GM21717 (cell line): ENCODE measurements around the gene GFOD2.

ENCODE experiments used
- ATAC-seq: cut with Tn5 transposase; IDR thresholded peaks from one replicate; pipeline ENCODE4 v1.9.1; 2021; ENCODE audit warnings: mild to moderate bottlenecking, moderate library complexity; ENCODE audit not compliant: unreplicated experiment

Gene GFOD2

DNA sequence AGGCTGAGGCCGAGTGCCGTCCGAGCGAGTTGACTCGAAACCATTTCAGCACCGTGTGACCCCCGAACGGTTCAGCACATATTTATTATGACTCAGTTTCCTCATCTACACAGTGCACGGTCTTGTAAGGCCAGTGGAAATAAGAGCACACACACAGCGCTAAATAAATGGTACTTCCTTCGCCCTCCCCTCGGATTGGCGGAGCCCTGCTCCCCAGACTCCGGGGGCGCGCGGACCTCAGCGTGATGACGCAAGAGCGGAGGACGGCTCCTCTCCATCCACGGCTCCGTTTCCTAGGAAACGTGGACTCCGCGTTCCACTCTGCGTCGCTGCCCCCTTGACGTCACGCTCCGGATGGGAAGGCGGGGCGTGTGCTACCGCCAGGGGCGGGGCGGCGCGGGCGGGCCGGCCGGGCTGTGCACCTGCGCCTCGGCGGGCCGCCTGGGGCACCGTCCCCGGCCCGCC, 58.5 kb downstream of the GFOD2 start, which contains the start of gene PARD6A:
TSS of gene PARD6A (plus strand) at position 397 of the 465 bp plus-strand sequence. CDS start 79 bp downstream, outside the sequence.
- ATAC-seq, result peak; percentile 69

DNA sequence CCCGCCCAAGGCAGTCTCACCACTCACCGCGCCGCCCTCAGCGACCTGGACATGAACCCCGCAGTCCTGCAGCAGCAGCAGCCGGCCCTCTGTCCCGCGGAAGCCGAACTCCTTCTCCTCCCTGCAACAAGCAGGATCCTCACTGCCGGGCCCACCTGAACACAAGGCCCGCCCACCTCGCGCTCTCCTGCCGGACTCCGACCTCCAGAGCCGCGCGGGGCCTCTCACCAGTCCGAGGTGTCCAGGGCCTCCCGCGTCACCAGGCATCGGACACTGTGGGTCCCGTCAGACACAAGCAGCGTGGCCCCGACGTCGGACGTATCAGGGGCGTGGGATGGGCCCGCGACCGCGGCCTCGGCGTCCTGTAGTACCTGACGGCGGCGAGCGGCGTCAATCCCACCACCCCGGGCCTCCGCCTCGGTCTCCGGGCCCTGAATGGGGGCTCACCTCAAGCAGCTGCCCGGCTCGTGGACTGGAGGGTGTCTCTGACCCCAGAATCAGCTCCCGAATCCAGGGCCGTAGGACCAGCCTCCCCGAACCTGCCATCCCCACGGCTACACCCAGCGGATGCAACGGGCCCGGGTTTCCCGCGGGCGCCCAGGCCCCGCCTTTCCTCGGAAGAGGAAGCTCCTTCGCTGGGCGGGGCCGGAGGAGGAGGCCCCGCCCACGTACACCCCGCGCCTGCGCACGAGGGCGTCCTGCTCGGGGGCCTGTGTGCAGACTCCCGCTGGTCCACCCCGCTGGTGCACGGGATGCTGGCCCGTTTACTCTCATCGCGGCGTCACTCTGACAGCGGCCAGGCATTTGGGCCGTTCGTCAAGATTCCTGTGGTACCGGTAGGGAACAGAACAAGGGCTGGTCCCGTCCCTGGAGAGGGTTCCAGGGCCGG, 59.2 kb downstream of the GFOD2 start, which contains the start of gene ACD:
TSS of gene ACD (minus strand) at position 586 of the 889 bp plus-strand sequence. CDS start at position 546, 40 bp downstream.
- peak; percentile 59 for ATAC-seq

DNA sequence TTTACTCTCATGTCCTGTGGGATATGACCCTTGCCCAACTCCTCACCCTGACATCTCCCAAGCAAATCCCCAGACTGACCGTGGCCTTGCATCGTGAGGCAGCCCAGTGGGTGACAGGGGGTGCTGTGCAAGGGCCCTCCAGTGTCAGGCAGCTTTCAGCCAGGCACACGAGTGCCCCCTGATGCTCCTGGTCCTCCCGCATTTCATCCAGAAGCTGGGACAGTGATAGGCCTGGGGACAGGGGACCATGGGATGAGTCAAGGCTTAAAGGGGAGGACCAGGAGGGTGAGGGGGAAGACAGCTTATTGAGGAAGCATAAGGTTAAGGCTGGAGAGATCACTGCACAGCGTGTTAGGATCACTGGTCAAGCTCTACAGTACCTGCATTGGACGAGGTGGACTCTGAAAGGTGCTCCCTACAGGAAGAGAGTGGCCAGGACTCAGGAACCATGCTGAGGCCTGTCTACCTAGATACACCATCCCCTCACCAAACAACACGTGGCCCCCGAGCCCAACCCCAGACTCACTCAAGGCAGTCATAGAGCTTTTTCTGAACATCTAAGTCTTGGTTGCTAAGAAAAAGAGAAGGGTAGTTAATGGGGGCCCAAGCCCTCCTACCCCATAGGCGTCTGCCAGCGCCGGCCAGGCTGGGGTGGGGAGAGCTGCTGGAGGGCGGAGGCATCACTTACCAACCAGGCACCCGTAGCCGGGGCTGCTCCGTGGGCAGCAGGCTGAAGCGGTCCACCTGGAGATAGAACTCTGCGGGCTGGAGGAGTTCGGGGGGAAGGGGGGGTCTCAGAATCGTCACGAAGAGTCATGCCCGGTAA, 60.1 kb downstream of the GFOD2 start:
- no peak for ATAC-seq

DNA sequence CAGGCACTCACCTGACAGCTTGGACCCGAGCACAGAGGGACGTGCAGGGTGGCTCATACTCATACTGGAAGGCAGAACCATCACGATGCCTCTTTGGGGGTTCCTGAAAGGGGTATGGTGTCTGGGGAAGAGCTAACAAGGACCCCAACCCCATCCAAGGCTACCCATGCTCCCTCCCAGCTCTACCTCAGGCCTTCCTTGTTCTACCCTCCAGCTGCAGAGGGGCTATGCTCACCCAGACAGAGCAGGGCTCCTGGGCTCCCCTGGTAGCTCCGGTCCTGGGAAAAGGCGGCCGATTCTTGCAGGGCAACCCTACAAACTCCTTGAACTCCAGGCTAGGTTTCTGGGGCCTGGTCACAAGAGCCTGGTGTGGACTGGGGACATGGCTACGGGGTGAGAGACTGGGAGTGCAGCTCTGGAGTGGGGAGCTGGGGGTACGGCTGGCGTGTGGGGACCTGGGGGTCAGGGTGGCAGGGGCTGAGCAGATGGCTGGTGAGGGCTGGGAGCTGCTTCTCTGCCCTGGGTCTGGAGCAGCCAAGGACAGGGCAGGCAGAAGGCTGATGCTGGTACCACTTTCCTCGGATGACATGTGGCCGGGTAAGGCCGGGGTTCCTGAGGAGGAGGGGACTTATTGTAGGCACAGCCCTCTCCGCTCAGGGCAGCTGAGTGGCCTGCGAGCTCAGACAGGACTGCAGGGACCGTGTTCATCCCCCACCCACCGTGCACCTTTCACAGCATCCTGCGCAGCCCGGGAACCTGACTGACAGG, 61.2 kb downstream of the GFOD2 start:
- no peak for ATAC-seq

DNA sequence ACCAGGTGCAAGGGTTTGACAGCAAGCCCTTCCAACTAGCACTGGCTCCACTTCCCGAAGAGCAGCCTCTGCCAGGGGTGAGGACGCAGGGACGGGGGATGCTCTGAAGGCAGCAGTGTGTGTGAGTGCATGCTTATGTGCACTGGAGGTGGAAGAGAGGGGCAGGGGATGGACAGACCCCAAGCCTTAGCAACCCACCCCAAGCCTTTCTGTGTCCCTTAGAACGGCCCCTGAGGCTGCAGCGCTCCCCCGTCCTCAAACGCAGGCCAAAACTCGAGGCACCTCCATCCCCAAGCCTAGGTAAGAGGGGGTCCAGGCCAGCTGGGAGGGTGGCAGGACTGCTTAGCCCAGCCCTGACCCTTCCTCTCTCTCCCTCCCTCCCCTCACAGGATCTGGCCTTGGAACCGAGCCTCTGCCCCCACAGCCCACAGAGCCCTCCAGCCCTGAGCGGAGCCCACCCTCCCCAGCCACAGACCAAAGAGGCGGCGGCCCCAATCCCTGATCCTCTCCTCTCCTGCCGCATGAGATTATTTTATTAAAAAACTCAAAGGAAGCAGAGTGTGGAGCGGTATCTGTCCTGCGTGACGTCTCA, 62.0 kb downstream of the GFOD2 start:
- no peak for ATAC-seq

DNA sequence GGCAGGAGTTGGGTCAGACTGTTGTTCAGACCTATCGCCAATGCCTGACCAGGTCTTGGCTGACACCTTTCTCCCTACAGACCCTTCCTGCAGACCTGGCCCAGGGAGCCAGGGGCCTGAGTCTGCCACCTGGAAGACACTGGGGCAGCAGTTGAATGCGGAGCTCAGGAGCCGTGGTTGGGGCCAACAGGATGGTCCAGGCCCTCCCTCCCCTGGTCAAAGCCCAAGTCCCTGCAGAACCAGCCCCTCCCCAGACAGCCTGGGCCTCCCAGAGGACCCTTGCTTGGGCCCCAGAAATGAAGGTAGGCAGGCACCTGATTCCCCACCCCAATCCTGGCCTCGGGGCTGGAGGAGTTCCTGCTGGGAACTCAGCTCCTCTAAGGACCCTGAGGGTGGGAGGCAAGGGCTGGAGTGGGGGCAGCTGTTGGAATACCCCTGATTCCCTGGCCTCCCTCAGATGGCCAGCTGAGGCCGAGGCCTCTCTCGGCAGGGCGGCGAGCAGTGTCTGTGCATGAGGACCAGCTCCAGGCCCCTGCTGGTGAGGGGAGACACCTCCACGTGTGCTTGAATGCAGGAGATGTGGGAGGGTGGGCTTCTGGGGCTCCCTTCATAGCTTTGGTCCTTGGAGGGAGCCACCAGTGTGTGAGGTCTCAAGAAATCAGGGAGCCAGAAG, 62.6 kb downstream of the GFOD2 start:
- ATAC-seq, result no peak

DNA sequence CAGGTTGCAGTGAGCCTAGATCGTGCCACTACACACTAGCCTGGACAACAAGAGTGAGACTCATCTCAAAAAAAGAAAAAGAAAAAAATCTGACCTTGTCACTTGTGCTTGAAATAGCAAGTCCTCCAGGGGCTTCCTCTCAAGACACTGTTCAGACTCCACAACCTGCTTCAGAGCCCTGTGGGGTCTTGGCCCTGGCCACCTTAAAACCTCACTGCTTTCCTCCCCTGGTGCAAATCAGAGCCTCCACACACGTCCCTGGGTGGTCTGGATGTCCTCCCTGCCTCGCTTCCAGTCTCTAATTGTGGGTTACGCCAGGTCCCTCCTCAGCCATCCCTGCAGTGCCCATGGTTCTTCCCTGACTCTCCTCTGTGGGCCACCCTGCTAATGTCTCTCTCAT, 63.8 kb downstream of the GFOD2 start:
- ATAC-seq, result no peak

DNA sequence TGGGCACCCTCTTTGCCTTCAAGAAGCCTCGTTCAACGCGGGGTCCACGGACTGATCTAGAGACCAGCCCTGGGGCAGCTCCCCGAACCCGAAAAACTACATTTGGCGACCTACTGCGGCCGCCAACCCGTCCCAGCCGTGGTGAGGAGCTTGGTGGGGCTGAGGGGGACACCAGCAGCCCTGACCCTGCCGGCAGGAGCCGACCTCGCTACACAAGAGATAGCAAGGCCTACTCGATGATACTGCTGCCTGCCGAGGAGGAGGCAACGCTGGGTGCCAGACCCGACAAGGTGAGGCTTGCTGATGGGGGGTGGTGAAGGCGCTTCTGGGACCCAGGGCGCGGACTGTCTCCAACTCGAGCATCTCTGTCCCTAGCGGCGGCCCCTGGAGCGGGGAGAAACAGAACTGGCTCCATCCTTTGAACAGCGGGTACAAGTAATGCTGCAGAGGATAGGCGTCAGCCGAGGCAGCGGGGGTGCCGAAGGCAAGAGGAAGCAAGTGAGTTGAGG, 64.7 kb downstream of the GFOD2 start:
- ATAC-seq, result no peak

DNA sequence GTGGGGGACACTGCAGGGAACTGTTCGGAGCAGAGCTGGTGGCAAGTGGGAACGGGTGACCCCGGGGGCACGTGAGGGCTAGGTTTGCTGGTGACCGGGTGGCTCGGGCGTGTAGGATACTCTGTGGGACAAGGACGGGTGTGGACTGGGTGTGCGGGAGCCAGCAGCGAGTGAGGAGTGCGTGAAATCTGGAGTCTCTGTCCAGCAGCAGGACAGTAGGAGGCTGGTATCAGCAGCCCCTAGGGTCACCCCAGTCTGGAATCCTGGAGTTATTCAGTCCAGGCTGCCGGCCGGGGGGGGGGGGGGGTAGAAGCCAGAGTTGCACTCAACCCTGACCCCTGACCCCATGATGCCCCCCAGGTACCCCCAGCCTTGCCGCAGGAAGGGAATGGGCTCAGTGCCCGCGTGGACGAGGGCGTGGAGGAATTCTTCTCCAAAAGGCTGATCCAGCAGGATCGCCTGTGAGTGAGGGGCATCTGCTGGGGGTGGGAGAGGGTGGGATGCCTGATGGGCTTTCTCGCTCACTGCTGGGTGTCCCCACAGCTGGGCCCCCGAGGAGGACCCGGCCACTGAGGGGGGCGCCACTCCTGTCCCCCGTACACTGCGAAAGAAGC, 65.2 kb downstream of the GFOD2 start:
- no peak for ATAC-seq

DNA sequence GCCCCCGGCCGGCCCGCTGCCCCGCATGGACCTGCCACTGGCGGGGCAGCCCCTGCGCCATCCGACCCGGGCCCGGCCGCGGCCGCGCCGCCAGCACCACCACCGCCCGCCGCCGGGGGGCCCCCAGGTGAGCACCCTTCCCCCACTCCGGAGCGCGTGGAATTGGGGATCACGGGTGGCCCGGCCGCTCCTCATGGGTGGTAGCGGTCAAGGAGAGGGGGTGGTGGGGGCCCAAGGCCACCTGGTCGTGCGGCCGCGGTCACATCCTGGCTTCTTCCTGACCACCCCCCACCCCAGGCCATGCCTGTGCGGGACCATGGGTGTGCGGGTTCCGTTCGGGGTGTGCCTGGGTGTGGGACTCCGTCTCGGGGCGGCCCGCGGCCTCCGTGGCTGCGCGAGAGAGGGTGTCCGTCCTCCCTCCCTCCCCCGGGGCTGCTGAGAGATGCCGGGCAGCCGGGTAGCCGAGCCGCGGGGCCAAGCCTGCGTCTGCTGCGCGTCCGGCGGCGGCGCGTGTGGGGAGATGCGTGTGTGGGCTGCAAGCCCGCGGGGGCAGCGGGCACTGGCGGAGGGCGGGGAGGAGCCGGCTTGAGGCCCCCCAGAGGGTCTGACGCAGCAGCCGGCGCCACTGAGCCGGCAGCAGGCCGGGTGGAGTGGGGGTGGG, 65.9 kb downstream of the GFOD2 start:
- no peak for ATAC-seq

DNA sequence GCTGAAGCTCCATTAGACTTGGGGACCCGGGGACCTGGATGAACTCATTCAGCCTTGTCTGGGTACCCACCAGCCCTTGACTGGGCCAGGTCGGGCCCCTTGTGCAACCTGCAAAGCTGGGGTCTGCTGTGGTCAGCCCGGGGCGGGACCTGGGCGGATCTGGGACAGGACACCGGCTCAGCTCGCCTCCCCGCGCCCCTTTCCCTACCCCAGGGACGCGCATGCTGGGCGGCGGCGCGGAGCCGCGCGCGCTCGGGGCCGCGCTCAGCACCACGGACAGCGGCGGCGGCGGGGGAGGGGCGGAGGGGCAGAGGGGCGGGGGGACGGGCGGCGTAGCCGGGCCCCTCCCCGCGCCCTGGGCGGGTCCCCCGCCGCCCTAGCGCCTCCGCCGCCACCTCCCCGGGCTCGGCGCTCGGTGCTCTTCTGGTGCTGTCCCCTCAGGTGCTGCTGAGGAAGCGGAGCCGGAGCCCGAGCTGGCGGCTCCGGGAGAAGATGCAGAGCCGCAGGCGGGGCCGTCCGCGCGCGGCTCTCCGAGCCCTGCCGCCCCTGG, 66.5 kb downstream of the GFOD2 start:
- ATAC-seq, result no peak

DNA sequence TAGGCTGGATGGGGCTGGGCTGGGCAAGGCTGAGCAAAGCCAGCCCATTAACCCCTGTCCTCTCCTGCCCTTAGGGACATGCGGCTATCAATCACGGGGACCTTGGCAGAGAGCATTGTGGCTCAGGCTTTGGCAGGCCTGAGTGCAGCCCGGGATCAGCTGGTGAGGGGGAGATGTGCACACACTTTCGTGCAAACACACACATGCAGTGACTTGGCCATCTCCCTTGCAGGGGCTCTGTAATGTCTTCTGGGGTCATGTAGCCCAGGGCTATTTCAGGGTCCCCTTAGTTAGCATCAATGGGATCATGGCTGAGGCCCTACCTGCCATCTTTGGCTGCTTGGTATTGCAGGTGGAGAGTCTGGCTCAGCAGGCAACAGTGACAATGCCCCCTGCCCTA, 67.3 kb downstream of the GFOD2 start:
- ATAC-seq, result no peak

DNA sequence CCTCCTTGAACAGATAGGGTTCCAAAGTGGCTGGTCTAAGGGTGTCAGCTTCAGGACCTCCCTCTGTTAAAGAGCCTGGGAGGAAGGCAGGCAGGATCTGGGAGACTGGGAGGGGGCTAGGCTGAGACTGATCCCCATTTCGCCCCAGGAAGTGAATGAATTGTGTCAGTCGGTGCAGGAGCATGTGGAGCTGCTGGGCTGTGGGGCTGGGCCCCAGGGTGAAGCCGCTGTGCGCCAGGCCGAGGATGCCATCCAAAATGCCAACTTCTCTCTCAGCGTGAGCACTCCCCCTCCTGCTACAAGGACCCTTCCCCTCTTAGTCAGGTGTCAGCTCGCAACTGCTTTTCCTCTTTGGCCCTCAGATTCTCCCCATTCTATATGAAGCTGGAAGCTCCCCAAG, 68.1 kb downstream of the GFOD2 start:
- ATAC-seq, result no peak

DNA sequence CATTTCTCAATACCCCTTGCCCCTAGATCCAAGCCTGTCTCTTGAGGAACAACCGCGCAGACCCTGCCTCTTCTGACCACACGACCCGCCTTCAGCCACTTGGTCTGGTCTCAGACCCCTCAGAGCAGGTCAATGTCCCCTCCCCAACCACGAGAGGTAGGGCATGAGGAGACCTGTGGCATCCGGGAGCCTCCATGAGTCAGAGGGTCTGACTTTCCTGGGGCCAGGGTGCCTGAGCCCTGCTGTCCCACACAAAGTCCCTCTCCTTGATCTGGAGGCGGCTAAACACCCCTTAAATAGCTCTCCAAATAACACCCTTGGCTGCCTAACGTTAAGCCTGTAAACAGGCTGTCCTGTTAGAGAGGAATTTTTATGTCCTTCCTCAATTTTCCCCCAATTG, 69.1 kb downstream of the GFOD2 start:
- ATAC-seq, result no peak

DNA sequence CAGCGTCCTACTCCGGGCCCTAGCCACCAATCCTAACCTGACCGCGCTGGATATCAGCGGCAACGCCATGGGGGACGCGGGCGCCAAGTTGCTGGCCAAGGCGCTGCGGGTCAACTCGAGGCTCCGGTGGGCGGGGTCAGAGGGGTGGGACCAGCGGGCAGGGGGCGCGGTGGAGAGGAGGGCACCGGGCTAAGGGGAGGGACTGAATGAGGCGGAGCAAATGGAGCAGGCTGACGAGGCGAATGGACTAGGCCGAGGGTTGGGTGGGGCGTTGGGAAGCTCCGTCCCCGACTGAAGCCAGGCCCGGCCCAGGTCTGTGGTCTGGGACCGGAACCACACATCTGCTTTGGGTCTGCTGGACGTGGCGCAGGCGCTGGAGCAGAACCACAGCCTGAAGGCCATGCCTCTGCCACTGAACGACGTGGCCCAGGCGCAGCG, 69.6 kb downstream of the GFOD2 start:
- no peak for ATAC-seq

DNA sequence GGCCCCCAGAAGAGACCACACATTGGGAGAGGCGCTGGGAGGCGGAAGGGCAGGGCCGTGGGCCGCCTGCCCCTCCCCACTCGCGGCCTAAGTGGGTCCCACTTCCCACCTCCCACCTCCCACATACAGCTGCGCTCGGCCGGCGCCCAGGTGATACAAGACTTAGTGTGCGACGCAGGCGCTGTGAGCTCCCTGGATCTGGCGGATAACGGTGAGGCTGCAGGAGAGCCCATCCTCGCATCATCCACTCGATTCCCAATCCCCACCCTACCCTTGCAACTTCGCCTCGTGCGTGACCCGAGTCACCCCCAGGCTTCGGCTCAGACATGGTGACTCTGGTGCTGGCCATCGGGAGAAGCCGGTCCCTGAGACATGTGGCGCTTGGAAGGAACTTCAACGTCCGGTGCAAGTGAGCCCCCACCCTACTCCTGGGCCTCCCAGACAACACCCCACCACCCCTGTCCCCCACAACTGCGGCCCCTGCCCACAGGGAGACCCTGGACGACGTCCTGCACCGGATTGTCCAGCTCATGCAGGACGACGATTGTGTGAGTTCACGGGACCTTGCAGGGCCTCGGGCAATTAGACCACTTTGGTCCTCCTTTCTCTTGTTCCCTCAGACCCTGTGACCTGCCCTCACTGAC, 70.2 kb downstream of the GFOD2 start:
- no peak for ATAC-seq

DNA sequence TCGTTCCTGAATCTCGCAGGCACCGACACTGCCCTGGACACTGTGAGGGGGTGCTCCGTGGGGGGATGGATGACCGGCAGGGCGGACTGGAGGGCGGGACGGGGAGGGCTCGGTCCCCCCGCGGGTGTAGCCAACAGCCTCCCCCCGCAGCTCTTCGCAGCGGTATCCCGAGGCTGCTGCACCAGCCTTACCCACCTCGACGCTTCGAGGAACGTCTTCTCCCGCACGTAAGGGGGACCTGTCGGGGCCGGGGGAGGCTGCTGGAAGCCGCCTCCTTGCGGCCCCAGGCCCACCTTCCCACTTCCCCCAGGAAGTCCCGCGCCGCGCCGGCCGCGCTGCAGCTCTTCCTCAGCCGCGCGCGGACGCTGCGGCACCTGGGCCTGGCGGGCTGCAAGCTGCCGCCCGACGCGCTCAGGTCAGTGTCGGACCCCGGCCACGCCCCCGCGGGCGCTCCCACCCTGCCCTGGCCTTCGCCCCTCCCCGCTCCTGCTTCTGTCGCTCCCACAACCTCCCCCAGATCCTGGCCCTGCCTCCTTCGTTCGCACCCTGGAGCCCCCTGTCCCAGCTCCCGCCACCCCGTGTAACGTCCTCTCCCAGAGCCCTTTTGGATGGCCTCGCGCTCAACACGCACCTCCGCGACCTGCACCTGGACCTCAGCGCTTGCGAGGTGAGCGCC, 70.9 kb downstream of the GFOD2 start:
- ATAC-seq, result no peak
